SK-N-SH (cell line): ENCODE results near the gene ATP5PF. TPM values are rescaled to one million over a fixed set of nuclear protein-coding genes. Genes with fewer than 3 reads are reported as not detected.
"Not testable (repeated sequence)": the region's sequence is repeated elsewhere in the genome, so short reads cannot be mapped to it uniquely, and the experiment has no call there.

Experiments
- CTCF ChIA-PET: fragments of 300-600, 350-600 bp; formaldehyde crosslinking; extraction: SDS; loops from one replicate; lab custom pipeline; 2021; lab: Yijun Ruan, JAX
- POLR2A ChIA-PET: fragments of 350-600 bp; sonication (Branson Sonifier 250); formaldehyde crosslinking; extraction: SDS; loops from one replicate; lab custom pipeline; 2020; ENCODE audit warnings: antibody characterized with exemption, inconsistent platforms; lab: Yijun Ruan, JAX
- DNase-seq: peaks from one replicate; pipeline ENCODE4 v3.0.0; 2012
- H2AFZ ChIP-seq: fragments of 200-600 bp; sonication (generic); 2 replicates; pipeline ENCODE4 v1.8.1; 2016; ENCODE audit warnings: antibody characterized with exemption, mild to moderate bottlenecking, low read depth
- H3F3A ChIP-seq: fragments of 200-600 bp; sonication (generic); replicated peaks from 2 replicates; pipeline ENCODE3; 2016; ENCODE audit warnings: antibody characterized with exemption, mild to moderate bottlenecking; ENCODE audit not compliant: insufficient read depth
- H3K27ac ChIP-seq, 2 experiments: fragments of 200-500 bp in 1 of 2; fragments of 200-600 bp in 1 of 2; sonication (Bioruptor generic) in 1 of 2; sonication (generic), shearing (Covaris generic) in 1 of 2; 2 replicates each; pipeline versions ENCODE4 v1.5.1 to v1.6.1; 2014 to 2016; ENCODE audit warnings: low read depth in 2 of 2, inconsistent platforms in 1 of 2, low read length in 1 of 2, mild to moderate bottlenecking in 1 of 2, mixed read lengths in 1 of 2
- H3K27me3 ChIP-seq: fragments of 200-600 bp; sonication (generic), shearing (Covaris generic); 2 replicates; pipeline ENCODE4 v1.6.1; 2016; ENCODE audit warnings: mixed run types; ENCODE audit not compliant: insufficient read depth
- H3K36me3 ChIP-seq, 2 experiments: fragments of 200-500 bp in 1 of 2; fragments of 200-600 bp in 1 of 2; sonication (Bioruptor generic) in 1 of 2; sonication (generic) in 1 of 2; replicated peaks in 1 of 2; 2 replicates each; pipeline versions ENCODE3 to v1.5.1; 2014 to 2016; ENCODE audit warnings: low read length in 1 of 2, mild to moderate bottlenecking in 1 of 2; ENCODE audit not compliant: insufficient read depth in 2 of 2, control insufficient read depth in 1 of 2
- H3K4me1 ChIP-seq, 2 experiments: fragments of 200-500 bp in 1 of 2; fragments of 200-600 bp in 1 of 2; sonication (Bioruptor generic) in 1 of 2; sonication (generic), shearing (Covaris generic) in 1 of 2; 2 replicates each; pipeline versions ENCODE4 v1.5.1 to v1.6.1; 2014 to 2016; ENCODE audit warnings: low read depth in 1 of 2, low read length in 1 of 2, mixed run types in 1 of 2; ENCODE audit not compliant: insufficient read depth in 2 of 2, control insufficient read depth in 1 of 2
- H3K4me2 ChIP-seq: fragments of 200-600 bp; sonication (generic), shearing (Covaris generic); 2 replicates; pipeline ENCODE4 v1.6.1; 2017; ENCODE audit warnings: mixed run types
- H3K4me3 ChIP-seq, 2 experiments: fragments of 200-500 bp in 1 of 2; fragments of 200-600 bp in 1 of 2; sonication (Bioruptor generic) in 1 of 2; sonication (generic), shearing (Covaris generic) in 1 of 2; 2 replicates each; pipeline versions ENCODE4 v1.5.1 to v1.8.1; 2014 to 2016; ENCODE audit warnings: low read depth in 2 of 2, inconsistent platforms in 1 of 2, low read length in 1 of 2, mild to moderate bottlenecking in 1 of 2, mixed read lengths in 1 of 2, moderate library complexity in 1 of 2
- H3K79me2 ChIP-seq: fragments of 200-600 bp; sonication (generic); 2 replicates; pipeline ENCODE4 v1.8.1; 2017; ENCODE audit warnings: mild to moderate bottlenecking; ENCODE audit not compliant: insufficient read depth
- H3K9ac ChIP-seq: fragments of 200-600 bp; sonication (generic); 2 replicates; pipeline ENCODE4 v1.6.1; 2017; ENCODE audit warnings: mixed run types
- H3K9me2 ChIP-seq: fragments of 200-600 bp; sonication (generic); 2 replicates; pipeline ENCODE4 v1.6.1; 2017; ENCODE audit warnings: mixed run types
- H3K9me3 ChIP-seq: fragments of 200-600 bp; sonication (generic); 2 replicates; pipeline ENCODE4 v1.6.1; 2017; ENCODE audit warnings: mixed run types, mild to moderate bottlenecking, moderate library complexity
- H4K20me1 ChIP-seq: fragments of 200-600 bp; sonication (generic); 2 replicates; pipeline ENCODE4 v1.6.1; 2017; ENCODE audit warnings: mild to moderate bottlenecking, mixed run types; ENCODE audit not compliant: insufficient read depth
- NFIC ChIP-seq: IDR thresholded peaks from 2 replicates; pipeline ENCODE4 v1.4.0; 2012; ENCODE audit warnings: borderline replicate concordance
- RAD21 ChIP-seq: IDR thresholded peaks from 2 replicates; pipeline ENCODE4 v1.6.1; 2012; ENCODE audit warnings: mild to moderate bottlenecking, low read length
- RFX5 ChIP-seq: IDR thresholded peaks from 2 replicates; pipeline ENCODE4 v1.6.1; 2012; ENCODE audit warnings: mild to moderate bottlenecking, improper control_type of control experiment, low read length
- RXRA ChIP-seq: IDR thresholded peaks from 2 replicates; pipeline ENCODE4 v1.4.0; 2012; ENCODE audit warnings: low read depth, mild to moderate bottlenecking, borderline replicate concordance
- YY1 ChIP-seq: IDR thresholded peaks from 2 replicates; pipeline ENCODE4 v1.4.0; 2012; ENCODE audit warnings: low read depth, mild to moderate bottlenecking
- WGBS: methylation state at CpG from one replicate; pipeline ENCODE4 v1.1.6; 2017; ENCODE audit warnings: low lambda C conversion rate; 5-methylcytosine and 5-hydroxymethylcytosine counted together
- polyA plus RNA-seq, 3 experiments: library from polyadenylated mRNA; depleted of rRNA; stranded (reverse); fragments of >200 nt; gene quantifications; 2 replicates each; pipeline ENCODE4 v1.2.3, GENCODE V29; 2012
- TF ChIP-seq, protein P1 (sequence below): IDR thresholded peaks from 2 replicates; pipeline ENCODE4 v1.6.1; 2012; ENCODE audit warnings: mild to moderate bottlenecking, low read depth, low read length, moderate library complexity
- TF ChIP-seq, protein P2 (sequence below): IDR thresholded peaks from 2 replicates; pipeline ENCODE4 v1.4.0; 2012; ENCODE audit warnings: low read depth
- TF ChIP-seq, protein P3 (sequence below): fragments of 150-350 bp; IDR thresholded peaks from 2 replicates; pipeline ENCODE4 v1.6.1; 2016; ENCODE audit warnings: mild to moderate bottlenecking, low read depth, low read length

The ATP5PF gene
- polyA plus RNA-seq, 1 of the 3 experiments (the other 2 are of a cell fraction): 277 TPM

DNA sequence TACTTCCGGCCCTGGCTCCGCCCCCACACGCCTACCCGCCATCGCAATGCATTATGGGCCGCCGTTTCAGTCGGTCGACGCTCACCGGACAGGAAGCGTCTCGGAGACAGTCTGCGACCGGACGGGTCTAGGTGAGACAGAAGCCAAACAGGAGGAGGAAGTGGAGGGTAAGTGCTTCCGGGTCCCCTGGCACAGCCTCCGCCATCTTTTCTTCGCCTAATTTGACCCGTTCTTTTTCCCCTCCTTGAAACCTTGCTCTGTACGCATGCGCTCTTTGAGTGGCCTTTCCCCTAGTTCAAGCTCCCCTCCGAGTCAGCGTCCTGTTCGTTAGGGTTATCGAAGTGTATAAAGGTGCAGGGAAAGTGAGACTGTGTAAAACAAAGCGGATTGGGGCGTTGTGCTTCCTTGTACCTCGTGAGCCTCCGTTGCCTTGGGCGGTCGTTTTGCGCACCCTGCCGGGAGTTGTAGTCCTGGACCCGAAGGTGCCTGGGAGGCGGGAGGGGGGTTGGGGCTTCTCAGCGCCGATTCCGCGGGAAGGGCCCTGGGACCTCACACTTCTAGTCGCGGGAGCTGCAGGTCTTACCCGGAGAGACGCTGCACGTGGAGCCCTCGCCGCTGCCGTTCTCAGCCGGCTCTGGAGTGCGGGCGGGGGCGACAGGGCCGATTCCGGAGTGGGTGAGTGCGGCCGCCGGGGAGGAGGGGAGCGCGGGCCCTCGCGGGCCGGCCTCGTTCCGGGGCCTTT, at the start of gene ATP5PF, which contains the start of gene GABPA (continued):
- TF ChIP-seq, protein P1, sequence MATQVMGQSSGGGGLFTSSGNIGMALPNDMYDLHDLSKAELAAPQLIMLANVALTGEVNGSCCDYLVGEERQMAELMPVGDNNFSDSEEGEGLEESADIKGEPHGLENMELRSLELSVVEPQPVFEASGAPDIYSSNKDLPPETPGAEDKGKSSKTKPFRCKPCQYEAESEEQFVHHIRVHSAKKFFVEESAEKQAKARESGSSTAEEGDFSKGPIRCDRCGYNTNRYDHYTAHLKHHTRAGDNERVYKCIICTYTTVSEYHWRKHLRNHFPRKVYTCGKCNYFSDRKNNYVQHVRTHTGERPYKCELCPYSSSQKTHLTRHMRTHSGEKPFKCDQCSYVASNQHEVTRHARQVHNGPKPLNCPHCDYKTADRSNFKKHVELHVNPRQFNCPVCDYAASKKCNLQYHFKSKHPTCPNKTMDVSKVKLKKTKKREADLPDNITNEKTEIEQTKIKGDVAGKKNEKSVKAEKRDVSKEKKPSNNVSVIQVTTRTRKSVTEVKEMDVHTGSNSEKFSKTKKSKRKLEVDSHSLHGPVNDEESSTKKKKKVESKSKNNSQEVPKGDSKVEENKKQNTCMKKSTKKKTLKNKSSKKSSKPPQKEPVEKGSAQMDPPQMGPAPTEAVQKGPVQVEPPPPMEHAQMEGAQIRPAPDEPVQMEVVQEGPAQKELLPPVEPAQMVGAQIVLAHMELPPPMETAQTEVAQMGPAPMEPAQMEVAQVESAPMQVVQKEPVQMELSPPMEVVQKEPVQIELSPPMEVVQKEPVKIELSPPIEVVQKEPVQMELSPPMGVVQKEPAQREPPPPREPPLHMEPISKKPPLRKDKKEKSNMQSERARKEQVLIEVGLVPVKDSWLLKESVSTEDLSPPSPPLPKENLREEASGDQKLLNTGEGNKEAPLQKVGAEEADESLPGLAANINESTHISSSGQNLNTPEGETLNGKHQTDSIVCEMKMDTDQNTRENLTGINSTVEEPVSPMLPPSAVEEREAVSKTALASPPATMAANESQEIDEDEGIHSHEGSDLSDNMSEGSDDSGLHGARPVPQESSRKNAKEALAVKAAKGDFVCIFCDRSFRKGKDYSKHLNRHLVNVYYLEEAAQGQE: 0 out of 2 replicates have a peak, but pooled peaks have one; percentile 17
- TF ChIP-seq RXRA (no peak), RFX5 (0 out of 2 replicates have a peak, but pooled peaks have one; percentile 61), RAD21 (no peak), NFIC (no peak; the same call in 1 of the 2 replicates), YY1 (peak; percentile 93)
- TF ChIP-seq, protein P2, sequence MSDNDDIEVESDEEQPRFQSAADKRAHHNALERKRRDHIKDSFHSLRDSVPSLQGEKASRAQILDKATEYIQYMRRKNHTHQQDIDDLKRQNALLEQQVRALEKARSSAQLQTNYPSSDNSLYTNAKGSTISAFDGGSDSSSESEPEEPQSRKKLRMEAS: peak; percentile 69
- TF ChIP-seq, protein P3, sequence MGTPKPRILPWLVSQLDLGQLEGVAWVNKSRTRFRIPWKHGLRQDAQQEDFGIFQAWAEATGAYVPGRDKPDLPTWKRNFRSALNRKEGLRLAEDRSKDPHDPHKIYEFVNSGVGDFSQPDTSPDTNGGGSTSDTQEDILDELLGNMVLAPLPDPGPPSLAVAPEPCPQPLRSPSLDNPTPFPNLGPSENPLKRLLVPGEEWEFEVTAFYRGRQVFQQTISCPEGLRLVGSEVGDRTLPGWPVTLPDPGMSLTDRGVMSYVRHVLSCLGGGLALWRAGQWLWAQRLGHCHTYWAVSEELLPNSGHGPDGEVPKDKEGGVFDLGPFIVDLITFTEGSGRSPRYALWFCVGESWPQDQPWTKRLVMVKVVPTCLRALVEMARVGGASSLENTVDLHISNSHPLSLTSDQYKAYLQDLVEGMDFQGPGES: no peak

DNA sequence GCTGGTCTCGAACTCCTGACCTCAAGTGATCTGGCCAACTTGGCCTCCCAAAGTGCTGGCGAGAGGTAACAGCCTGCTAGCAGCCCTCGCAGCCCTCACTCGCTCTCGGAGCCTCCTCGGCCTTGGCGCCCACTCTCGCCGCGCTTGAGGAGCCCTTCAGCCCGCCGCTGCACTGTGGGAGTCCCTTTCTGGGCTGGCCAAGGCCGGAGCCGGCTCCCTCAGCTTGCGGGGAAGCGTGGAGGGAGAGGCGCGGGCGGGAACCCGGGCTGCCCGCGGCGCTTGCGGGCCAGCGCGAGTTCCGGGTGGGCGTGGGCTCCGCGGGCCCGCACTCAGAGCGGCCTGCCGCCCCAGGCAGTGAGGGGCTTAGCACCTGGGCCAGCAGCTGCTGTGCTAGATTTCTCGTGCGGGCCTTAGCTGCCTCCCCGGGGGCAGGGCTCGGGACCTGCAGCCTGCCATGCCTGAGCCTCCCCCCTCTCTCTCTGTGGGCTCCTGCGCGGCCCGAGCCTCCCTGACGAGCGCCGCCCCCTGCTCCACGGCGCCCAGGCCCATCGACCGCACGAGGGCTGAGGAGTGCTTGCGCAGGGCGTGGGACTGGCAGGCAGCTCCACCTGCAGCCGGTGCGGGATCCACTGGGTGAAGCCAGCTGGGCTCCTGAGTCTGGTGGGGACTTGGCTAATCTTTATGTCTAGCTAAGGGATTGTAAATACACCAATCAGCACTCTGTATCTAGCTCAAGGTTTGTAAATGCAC, 43.6 kb upstream of the ATP5PF start:
- POLR2A ChIA-PET, DNase-seq, H3K27me3 ChIP-seq, H3K9me3 ChIP-seq, H3K27ac ChIP-seq, H3K9me2 ChIP-seq, H3K79me2 ChIP-seq, H3K4me3 ChIP-seq, H4K20me1 ChIP-seq, H3F3A ChIP-seq, H3K4me2 ChIP-seq, H3K4me1 ChIP-seq, H2AFZ ChIP-seq, H3K36me3 ChIP-seq, H3K9ac ChIP-seq: not testable (repeated sequence)
- CTCF ChIA-PET: interaction anchor here (0.9 to 2.1 kb wide), 2 partner anchors 23 kb away, joined by 4 to 8 read pairs; no protein-coding TSS in a partner anchor
- WGBS: 84% methylated on average over 10 of the region's 52 CpGs
